Duodenal mucosa (tissue), 2 donors: ENCODE results near the gene GLIS1.

Experiments used
- H3K27ac ChIP-seq: one replicate; pipeline ENCODE4 v1.7.0; 2013; ENCODE audit warnings: low read depth, low read length
- H3K27me3 ChIP-seq, 2 donors: one replicate each; pipeline ENCODE4 v1.7.0; 2013; ENCODE audit warnings: low read length in 2 of 2, control low read depth in 1 of 2; ENCODE audit not compliant: insufficient read depth in 2 of 2, control insufficient read depth in 1 of 2
- H3K36me3 ChIP-seq, 2 donors: one replicate each; pipeline ENCODE4 v1.7.0; 2013; ENCODE audit warnings: low read length in 2 of 2, control low read depth in 1 of 2; ENCODE audit not compliant: insufficient read depth in 2 of 2, control insufficient read depth in 1 of 2
- H3K4me1 ChIP-seq, 2 donors: one replicate each; pipeline ENCODE4 v1.7.0; 2013; ENCODE audit warnings: low read length in 2 of 2, control low read depth in 1 of 2; ENCODE audit not compliant: insufficient read depth in 2 of 2, control insufficient read depth in 1 of 2
- H3K4me3 ChIP-seq, 2 donors: one replicate each; pipeline ENCODE4 v1.7.0; 2013; ENCODE audit warnings: low read length in 2 of 2, low read depth in 1 of 2
- H3K9ac ChIP-seq, 2 donors: one replicate each; pipeline ENCODE4 v1.7.0; 2013; ENCODE audit warnings: low read length in 2 of 2, low read depth in 1 of 2
- H3K9me3 ChIP-seq, 2 donors: one replicate each; pipeline ENCODE4 v1.7.0; 2013; ENCODE audit warnings: low read length in 2 of 2, control low read depth in 1 of 2; ENCODE audit not compliant: control insufficient read depth in 1 of 2

Gene GLIS1

GRCh38 chr1:53705446-53706096 lies 33.4 kb downstream of the GLIS1 start:
- H3K9me3 ChIP-seq, result no peaks in the 10 kb centered on the region
- H3K36me3 ChIP-seq, result no peaks in the 10 kb centered on the region
- no peaks in the 10 kb centered on the region for H3K4me1 ChIP-seq
- no peak overlapping the region for H3K27ac ChIP-seq
- no peaks in the 10 kb centered on the region for H3K27me3 ChIP-seq
- no peak overlapping the region for H3K4me3 ChIP-seq
- no peak overlapping the region for H3K9ac ChIP-seq

GRCh38 chr1:53704804-53705445 lies 34.0 kb downstream of the GLIS1 start:
- Histone ChIP-seq H3K36me3 (no peaks in the 10 kb centered on the region), H3K9ac (no peak overlapping the region), H3K4me1 (no peaks in the 10 kb centered on the region), H3K9me3 (no peaks in the 10 kb centered on the region), H3K27ac (no peak overlapping the region), H3K4me3 (no peak overlapping the region), H3K27me3 (no peaks in the 10 kb centered on the region)

- no peaks in the 10 kb centered on the region for H3K27me3 ChIP-seq
- no peak overlapping the region for H3K4me3 ChIP-seq
- no peak overlapping the region for H3K27ac ChIP-seq
- H3K36me3 ChIP-seq, result no peaks in the 10 kb centered on the region
- no peak overlapping the region for H3K9ac ChIP-seq
- H3K9me3 ChIP-seq, result no peaks in the 10 kb centered on the region
- no peaks in the 10 kb centered on the region for H3K4me1 ChIP-seq
Measured at GRCh38 chr1:53704304-53704703, 34.7 kb downstream of the GLIS1 start.

- Histone ChIP-seq H3K4me1 (no peaks in the 10 kb centered on the region), H3K27me3 (no peaks in the 10 kb centered on the region), H3K4me3 (no peak overlapping the region), H3K9me3 (no peaks in the 10 kb centered on the region), H3K27ac (no peak overlapping the region), H3K9ac (no peak overlapping the region), H3K36me3 (no peaks in the 10 kb centered on the region)
Measured at GRCh38 chr1:53703174-53703573, 35.8 kb downstream of the GLIS1 start.

- Histone ChIP-seq H3K9me3 (no peaks in the 10 kb centered on the region), H3K27ac (no peak overlapping the region), H3K9ac (no peak overlapping the region), H3K4me3 (no peak overlapping the region), H3K36me3 (no peaks in the 10 kb centered on the region), H3K4me1 (no peaks in the 10 kb centered on the region), H3K27me3 (no peaks in the 10 kb centered on the region)
Measured at GRCh38 chr1:53702341-53702740, 36.6 kb downstream of the GLIS1 start.

GRCh38 chr1:53700776-53701175 lies 38.2 kb downstream of the GLIS1 start:
- no peaks in the 10 kb centered on the region for H3K27me3 ChIP-seq
- H3K4me1 ChIP-seq, result no peaks in the 10 kb centered on the region
- no peak overlapping the region for H3K27ac ChIP-seq
- no peak overlapping the region for H3K4me3 ChIP-seq
- no peak overlapping the region for H3K9ac ChIP-seq
- H3K36me3 ChIP-seq, result no peaks in the 10 kb centered on the region
- no peaks in the 10 kb centered on the region for H3K9me3 ChIP-seq

- H3K9me3 ChIP-seq, result no peaks in the 10 kb centered on the region
- H3K4me1 ChIP-seq, result no peaks in the 10 kb centered on the region
- no peaks in the 10 kb centered on the region for H3K36me3 ChIP-seq
- no peak overlapping the region for H3K27ac ChIP-seq
- no peaks in the 10 kb centered on the region for H3K27me3 ChIP-seq
- H3K9ac ChIP-seq, result no peak overlapping the region
- H3K4me3 ChIP-seq, result no peak overlapping the region
Measured at GRCh38 chr1:53699981-53700380, 39.0 kb downstream of the GLIS1 start.

- Histone ChIP-seq H3K4me3 (no peak overlapping the region), H3K36me3 (no peaks in the 10 kb centered on the region), H3K9ac (no peak overlapping the region), H3K27me3 (no peaks in the 10 kb centered on the region), H3K27ac (no peak overlapping the region), H3K4me1 (no peaks in the 10 kb centered on the region), H3K9me3 (no peaks in the 10 kb centered on the region)
Measured at GRCh38 chr1:53698384-53698980, 40.5 kb downstream of the GLIS1 start.

- Histone ChIP-seq H3K36me3 (no peaks in the 10 kb centered on the region), H3K27me3 (no peaks in the 10 kb centered on the region), H3K4me1 (no peaks in the 10 kb centered on the region), H3K9me3 (no peaks in the 10 kb centered on the region), H3K4me3 (no peak overlapping the region), H3K27ac (no peak overlapping the region), H3K9ac (no peak overlapping the region)
Measured at GRCh38 chr1:53697721-53698383, 41.1 kb downstream of the GLIS1 start.

- Histone ChIP-seq H3K4me1 (no peaks in the 10 kb centered on the region), H3K9me3 (no peaks in the 10 kb centered on the region), H3K9ac (no peak overlapping the region), H3K27me3 (no peaks in the 10 kb centered on the region), H3K4me3 (no peak overlapping the region), H3K27ac (no peak overlapping the region), H3K36me3 (no peaks in the 10 kb centered on the region)
Measured at GRCh38 chr1:53696990-53697389, 42.0 kb downstream of the GLIS1 start.
